Measurements from ENCODE around the gene TAF8. TPM values are rescaled to one million over a fixed set of nuclear protein-coding genes. Genes with fewer than 3 reads are reported as not detected.
A peak's percentile ranks its signal among the peaks of the same experiment; 100 is the strongest.

The TAF8 gene
- total and polyA plus RNA-seq, 3 experiments from 2014 or later: 20.5 to 42.6 (median 41.7) TPM

GRCh38 chr6:42010185-42010891 is 40.0 kb upstream of the TAF8 start:
- DNase-seq: no peak

GRCh38 chr6:42010909-42011308 is 39.4 kb upstream of the TAF8 start:
- CTCF ChIA-PET: interaction anchor here (1.4 kb wide), 1 partner anchor 29 kb away, joined by 3 read pairs; no protein-coding TSS in a partner anchor
- no peaks in the 10 kb centered on the region for H3K9me3 ChIP-seq (ENCODE audit: low read length)
- no peaks in the 10 kb centered on the region for H3K27me3 ChIP-seq (ENCODE audit: insufficient read depth, low read length, poor library complexity, severe bottlenecking)
- DNase-seq: no peak
- peaks cover 69% of the 10 kb centered on the region for H3K4me1 ChIP-seq (ENCODE audit: insufficient read depth, low read length)
- peak overlapping the region; percentile 36 for H3K27ac ChIP-seq (ENCODE audit: low read depth, low read length)
- Mint-ChIP-seq H3K9me3 (no peaks in the 10 kb centered on the region), H3K4me1 (peaks cover 75 to 87% (median 77%) of the 10 kb centered on the region in 3 donors), H3K27me3 (no peaks in the 10 kb centered on the region), H3K36me3 (peaks cover 0 to 67% (median 11%) of the 10 kb centered on the region in 3 donors), H3K27ac (peak overlapping the region; percentile 74 to 94 (median 84)), H3K4me3 (peak overlapping the region in 5 of 7 donors; percentile 20 to 74 (median 43))
- H3K4me3 ChIP-seq (ENCODE audit: low read length): no peak overlapping the region
- POLR2A ChIA-PET: no interaction called here
- peaks cover 16% of the 10 kb centered on the region for H3K36me3 ChIP-seq (ENCODE audit: insufficient read depth, low read length)

More at GRCh38 chr6:42010185-42010891, 40.0 kb upstream of the TAF8 start:
- H3K36me3 Mint-ChIP-seq: peaks cover 0 to 67% (median 11%) of the 10 kb centered on the region in 3 donors
- peaks cover 75 to 87% (median 76%) of the 10 kb centered on the region in 3 donors for H3K4me1 Mint-ChIP-seq
- H3K9me3 Mint-ChIP-seq: no peaks in the 10 kb centered on the region
- H3K4me1 ChIP-seq (ENCODE audit: insufficient read depth, low read length): peaks cover 69% of the 10 kb centered on the region
- peak overlapping the region; percentile 74 to 95 (median 84) for H3K27ac Mint-ChIP-seq
- CTCF ChIA-PET: interaction anchor here (0.9 to 1.4 kb wide), 3 partner anchors 11 to 89 kb away, joined by 3 to 4 read pairs (median 3); partner anchors contain the start of genes BYSL and MED20
- H3K27me3 Mint-ChIP-seq: no peaks in the 10 kb centered on the region
- H3K27ac ChIP-seq (ENCODE audit: low read depth, low read length): peak overlapping the region; percentile 36
- H3K27me3 ChIP-seq (ENCODE audit: insufficient read depth, low read length, poor library complexity, severe bottlenecking): no peaks in the 10 kb centered on the region
- H3K4me3 ChIP-seq (ENCODE audit: low read length): peak overlapping the region; percentile 2
- H3K9me3 ChIP-seq (ENCODE audit: low read length): no peaks in the 10 kb centered on the region
- peak overlapping the region in 6 of 7 donors; percentile 36 to 80 (median 62) for H3K4me3 Mint-ChIP-seq
- POLR2A ChIA-PET: interaction anchor here (1.0 kb wide), 1 partner anchor 87 kb away, joined by 6 read pairs; no protein-coding TSS in a partner anchor
- H3K36me3 ChIP-seq (ENCODE audit: insufficient read depth, low read length): peaks cover 16% of the 10 kb centered on the region

GRCh38 chr6:42012501-42013133 is 37.7 kb upstream of the TAF8 start:
- H3K27ac Mint-ChIP-seq: peak overlapping the region; percentile 10 to 90 (median 65)
- peaks cover 0 to 73% (median 10%) of the 10 kb centered on the region in 3 donors for H3K36me3 Mint-ChIP-seq
- peaks cover 76% of the 10 kb centered on the region for H3K4me1 ChIP-seq (ENCODE audit: insufficient read depth, low read length)
- ChIA-PET POLR2A (no interaction called here), CTCF (interaction anchor here (0.6 to 1.2 kb wide), 3 partner anchors 9 to 180 kb away, joined by 3 to 4 read pairs (median 4); no protein-coding TSS in a partner anchor)
- DNase-seq: no peak
- no peaks in the 10 kb centered on the region for H3K27me3 Mint-ChIP-seq
- H3K27me3 ChIP-seq (ENCODE audit: insufficient read depth, low read length, poor library complexity, severe bottlenecking): no peaks in the 10 kb centered on the region
- peaks cover 76 to 90% (median 86%) of the 10 kb centered on the region in 3 donors for H3K4me1 Mint-ChIP-seq
- no peak overlapping the region for H3K27ac ChIP-seq (ENCODE audit: low read depth, low read length)
- H3K36me3 ChIP-seq (ENCODE audit: insufficient read depth, low read length): peaks cover 24% of the 10 kb centered on the region
- H3K4me3 ChIP-seq (ENCODE audit: low read length): no peak overlapping the region
- H3K9me3 Mint-ChIP-seq: no peaks in the 10 kb centered on the region
- H3K9me3 ChIP-seq (ENCODE audit: low read length): no peaks in the 10 kb centered on the region
- H3K4me3 Mint-ChIP-seq: peak overlapping the region in 1 of 7 donors; percentile 75

- H3K9me3 ChIP-seq (ENCODE audit: low read length): no peaks in the 10 kb centered on the region
- no peak overlapping the region for H3K4me3 Mint-ChIP-seq
- no peak overlapping the region for H3K27ac ChIP-seq (ENCODE audit: low read depth, low read length)
- ChIA-PET POLR2A (no interaction called here), CTCF (interaction anchor here (0.8 kb wide), 1 partner anchor 9 kb away, joined by 3 read pairs; no protein-coding TSS in a partner anchor)
- peaks cover 72 to 86% (median 82%) of the 10 kb centered on the region in 3 donors for H3K4me1 Mint-ChIP-seq
- no peaks in the 10 kb centered on the region for H3K9me3 Mint-ChIP-seq
- H3K27me3 ChIP-seq (ENCODE audit: insufficient read depth, low read length, poor library complexity, severe bottlenecking): no peaks in the 10 kb centered on the region
- no peak for DNase-seq
- peaks cover 0 to 71% (median 10%) of the 10 kb centered on the region in 3 donors for H3K36me3 Mint-ChIP-seq
- H3K27ac Mint-ChIP-seq: peak overlapping the region in 7 of 8 donors; percentile 5 to 90 (median 64)
- H3K4me1 ChIP-seq (ENCODE audit: insufficient read depth, low read length): peaks cover 72% of the 10 kb centered on the region
- H3K36me3 ChIP-seq (ENCODE audit: insufficient read depth, low read length): peaks cover 24% of the 10 kb centered on the region
- no peak overlapping the region for H3K4me3 ChIP-seq (ENCODE audit: low read length)
- H3K27me3 Mint-ChIP-seq: no peaks in the 10 kb centered on the region
Measured at GRCh38 chr6:42013134-42013516, 37.2 kb upstream of the TAF8 start.

GRCh38 chr6:42017021-42017643 is 33.2 kb upstream of the TAF8 start:
- Histone ChIP-seq H3K27me3 (ENCODE audit: insufficient read depth, low read length, poor library complexity, severe bottlenecking) (no peaks in the 10 kb centered on the region), H3K27ac (ENCODE audit: low read depth, low read length) (peak overlapping the region; percentile 45), H3K36me3 (ENCODE audit: insufficient read depth, low read length) (peaks cover 22% of the 10 kb centered on the region), H3K9me3 (ENCODE audit: low read length) (no peaks in the 10 kb centered on the region), H3K4me1 (ENCODE audit: insufficient read depth, low read length) (peaks cover 62% of the 10 kb centered on the region), H3K4me3 (ENCODE audit: low read length) (no peak overlapping the region)
- ChIA-PET CTCF (no interaction called here), POLR2A (interaction anchor here (0.7 kb wide), 1 partner anchor 150 kb away, joined by 7 read pairs; no protein-coding TSS in a partner anchor)
- H3K9me3 Mint-ChIP-seq: no peaks in the 10 kb centered on the region
- H3K36me3 Mint-ChIP-seq: peaks cover 0 to 55% (median 11%) of the 10 kb centered on the region in 3 donors
- H3K27ac Mint-ChIP-seq: peak overlapping the region; percentile 60 to 96 (median 86)
- no peak for DNase-seq
- peaks cover 0 to 2% of the 10 kb centered on the region in 2 donors for H3K27me3 Mint-ChIP-seq
- H3K4me1 Mint-ChIP-seq: peaks cover 60 to 74% (median 71%) of the 10 kb centered on the region in 3 donors
- H3K4me3 Mint-ChIP-seq: peak overlapping the region in 6 of 7 donors; percentile 0 to 49 (median 20)

- H3K4me3 Mint-ChIP-seq: peak overlapping the region; percentile 64 to 83 (median 79)
- peaks cover 73 to 82% (median 75%) of the 10 kb centered on the region in 3 donors for H3K4me1 Mint-ChIP-seq
- Histone ChIP-seq H3K9me3 (ENCODE audit: low read length) (no peaks in the 10 kb centered on the region), H3K27ac (ENCODE audit: low read depth, low read length) (peak overlapping the region; percentile 21), H3K27me3 (ENCODE audit: insufficient read depth, low read length, poor library complexity, severe bottlenecking) (no peaks in the 10 kb centered on the region), H3K4me1 (ENCODE audit: insufficient read depth, low read length) (peaks cover 82% of the 10 kb centered on the region), H3K4me3 (ENCODE audit: low read length) (no peak overlapping the region), H3K36me3 (ENCODE audit: insufficient read depth, low read length) (peaks cover 17% of the 10 kb centered on the region)
- no peaks in the 10 kb centered on the region for H3K9me3 Mint-ChIP-seq
- DNase-seq: no peak
- peak overlapping the region; percentile 82 to 99 (median 94) for H3K27ac Mint-ChIP-seq
- ChIA-PET CTCF (interaction anchor here (1.1 kb wide), 1 partner anchor 11 kb away, joined by 3 read pairs; no protein-coding TSS in a partner anchor), POLR2A (interaction anchor here (1.7 kb wide), 1 partner anchor 80 kb away, joined by 5 read pairs; no protein-coding TSS in a partner anchor)
- H3K27me3 Mint-ChIP-seq: peaks cover 0 to 2% of the 10 kb centered on the region in 2 donors
- H3K36me3 Mint-ChIP-seq: peaks cover 0 to 55% (median 9%) of the 10 kb centered on the region in 3 donors
Measured at GRCh38 chr6:42020967-42021366, 29.4 kb upstream of the TAF8 start.

All from CD8-positive, alpha-beta memory T cell (primary cell).